GM19238 (cell line): Measurements from ENCODE around the gene CEBPA.
A peak's percentile ranks its signal among the peaks of the same experiment; 100 is the strongest.

Experiments used
- DNase-seq: peaks from one replicate; pipeline ENCODE4 v3.0.0; 2011; ENCODE audit warnings: low spot score; ENCODE audit not compliant: insufficient read length

Gene CEBPA

GRCh38 chr19:33289261-33289660 is 13.1 kb downstream of the CEBPA start:
- DNase-seq = no peak

- DNase-seq = no peak
Measured at GRCh38 chr19:33288666-33289065, 13.7 kb downstream of the CEBPA start.

- no peak for DNase-seq
Measured at GRCh38 chr19:33287927-33288326, 14.4 kb downstream of the CEBPA start.

GRCh38 chr19:33287438-33287837 is 14.9 kb downstream of the CEBPA start:
- no peak for DNase-seq

- DNase-seq = no peak
Measured at GRCh38 chr19:33286899-33287298, 15.4 kb downstream of the CEBPA start.

- no peak for DNase-seq
Measured at GRCh38 chr19:33285441-33285927, 16.9 kb downstream of the CEBPA start.

GRCh38 chr19:33284756-33285155 is 17.6 kb downstream of the CEBPA start:
- DNase-seq = no peak

GRCh38 chr19:33284146-33284643 is 18.1 kb downstream of the CEBPA start:
- no peak for DNase-seq

- no peak for DNase-seq
Measured at GRCh38 chr19:33283589-33283988, 18.7 kb downstream of the CEBPA start.

- DNase-seq = no peak
Measured at GRCh38 chr19:33282036-33282671, 20.2 kb downstream of the CEBPA start.

- no peak for DNase-seq
Measured at GRCh38 chr19:33281296-33281926, 20.9 kb downstream of the CEBPA start.

- DNase-seq = peak; percentile 69
Measured at GRCh38 chr19:33280351-33280921, 21.9 kb downstream of the CEBPA start.

GRCh38 chr19:33279430-33280350 is 22.6 kb downstream of the CEBPA start:
- no peak for DNase-seq

- no peak for DNase-seq
Measured at GRCh38 chr19:33278403-33279269, 23.7 kb downstream of the CEBPA start.

GRCh38 chr19:33278023-33278402 is 24.3 kb downstream of the CEBPA start:
- DNase-seq = no peak

GRCh38 chr19:33277434-33277833 is 24.9 kb downstream of the CEBPA start:
- DNase-seq = no peak

GRCh38 chr19:33275933-33276619 is 26.3 kb downstream of the CEBPA start:
- DNase-seq = no peak

GRCh38 chr19:33275559-33275932 is 26.8 kb downstream of the CEBPA start:
- DNase-seq = no peak

GRCh38 chr19:33274663-33275558 is 27.4 kb downstream of the CEBPA start:
- DNase-seq = no peak
